IMR-90 (cell line): ENCODE results near the gene MAGI2. TPM values are rescaled to one million over a fixed set of nuclear protein-coding genes. Genes with fewer than 3 reads are reported as not detected.

ENCODE experiments used
- ATAC-seq: fragments of 200-7000 bp; cut with Tn5 transposase; 2 replicates; pipeline ENCODE4 v1.9.1; 2020; ENCODE audit warnings: low read depth, mild to moderate bottlenecking, moderate library complexity
- BruUV-seq: library from RNA; stranded (reverse); fragments of 400-500 nt; replicated peaks from 2 replicates; lab custom pipeline; 2021; lab: Mats Ljungman, UMichigan
- CTCF ChIA-PET: fragments of 300-600 bp; formaldehyde crosslinking; extraction: SDS; loops from one replicate; lab custom pipeline; 2021; ENCODE audit warnings: antibody characterized with exemption; lab: Yijun Ruan, JAX
- POLR2A ChIA-PET: fragments of 300-600 bp; sonication (Branson Sonifier 250); formaldehyde crosslinking; loops from one replicate; lab custom pipeline; 2022; ENCODE audit warnings: antibody characterized with exemption; ENCODE audit not compliant: unreplicated experiment; lab: Charles Lee
- DNase-seq: peaks from one replicate; pipeline ENCODE4 v3.0.0; 2013
- H2AFZ ChIP-seq: replicated peaks from 2 replicates; pipeline ENCODE3; 2013; ENCODE audit warnings: low read length, mild to moderate bottlenecking; ENCODE audit not compliant: poor library complexity
- H2AK5ac ChIP-seq: 2 replicates; pipeline ENCODE4 v1.6.1; 2013; ENCODE audit warnings: low read depth, low read length, inconsistent platforms
- H2AK9ac ChIP-seq: replicated peaks from 2 replicates; pipeline ENCODE3; 2013; ENCODE audit warnings: mild to moderate bottlenecking, low read depth, low read length, moderate library complexity; ENCODE audit not compliant: poor library complexity
- H2BK120ac ChIP-seq: 2 replicates; pipeline ENCODE4 v1.6.1; 2013; ENCODE audit warnings: low read depth, low read length, inconsistent platforms
- H2BK15ac ChIP-seq: 3 replicates; pipeline ENCODE4 v1.6.1; 2013; ENCODE audit warnings: low read depth, low read length, inconsistent platforms
- H2BK20ac ChIP-seq: 2 replicates; pipeline ENCODE4 v1.6.1; 2013; ENCODE audit warnings: low read depth, mild to moderate bottlenecking, inconsistent platforms, low read length, moderate library complexity
- H2BK5ac ChIP-seq: 2 replicates; pipeline ENCODE4 v1.6.1; 2013; ENCODE audit warnings: mild to moderate bottlenecking, low read depth, low read length, inconsistent platforms; ENCODE audit not compliant: poor library complexity, severe bottlenecking
- H3K14ac ChIP-seq: replicated peaks from 2 replicates; pipeline ENCODE4 v1.6.1; 2013; ENCODE audit warnings: low read depth, low read length, inconsistent platforms
- H3K18ac ChIP-seq: 2 replicates; pipeline ENCODE4 v1.6.1; 2013; ENCODE audit warnings: low read depth, low read length, control low read depth
- H3K23ac ChIP-seq: 2 replicates; pipeline ENCODE4 v1.6.1; 2013; ENCODE audit warnings: low read depth, low read length, inconsistent platforms
- H3K27ac ChIP-seq: 2 replicates; pipeline ENCODE4 v1.5.1; 2013; ENCODE audit warnings: mild to moderate bottlenecking, control low read depth, low read length; ENCODE audit not compliant: insufficient read depth
- H3K27me3 ChIP-seq: 2 replicates; pipeline ENCODE4 v1.6.1; 2013; ENCODE audit warnings: low read length; ENCODE audit not compliant: control insufficient read depth, insufficient read depth
- H3K36me3 ChIP-seq: 2 replicates; pipeline ENCODE4 v1.6.1; 2013; ENCODE audit warnings: low read length, mixed read lengths; ENCODE audit not compliant: control insufficient read depth, insufficient read depth
- H3K4ac ChIP-seq: 2 replicates; pipeline ENCODE4 v1.6.1; 2013; ENCODE audit warnings: low read depth, low read length, inconsistent platforms
- H3K4me1 ChIP-seq: 2 replicates; pipeline ENCODE4 v1.6.1; 2013; ENCODE audit warnings: low read length, mixed read lengths; ENCODE audit not compliant: control insufficient read depth, insufficient read depth
- H3K4me2 ChIP-seq: 2 replicates; pipeline ENCODE4 v1.6.1; 2013; ENCODE audit warnings: low read depth, mild to moderate bottlenecking, control low read depth, low read length, moderate library complexity
- H3K4me3 ChIP-seq: 2 replicates; pipeline ENCODE4 v1.5.1; 2013; ENCODE audit warnings: low read depth, mild to moderate bottlenecking, control low read depth, low read length, moderate library complexity; ENCODE audit not compliant: insufficient read depth
- H3K56ac ChIP-seq: 2 replicates; pipeline ENCODE4 v1.6.1; 2013; ENCODE audit warnings: low read length, inconsistent platforms; ENCODE audit not compliant: insufficient read depth; ENCODE audit errors: extremely low read depth
- H3K79me1 ChIP-seq, 2 experiments: 2 replicates each; pipeline ENCODE4 v1.6.1; 2013; ENCODE audit warnings: low read length in 2 of 2, inconsistent platforms in 1 of 2, low read depth in 1 of 2
- H3K9ac ChIP-seq: 2 replicates; pipeline ENCODE4 v1.6.1; 2013; ENCODE audit warnings: low read depth, low read length, control low read depth
- H3K9me1 ChIP-seq: 2 replicates; pipeline ENCODE4 v1.6.1; 2013; ENCODE audit warnings: low read length, inconsistent platforms; ENCODE audit not compliant: insufficient read depth
- H3K9me3 ChIP-seq: 2 replicates; pipeline ENCODE4 v1.6.1; 2013; ENCODE audit warnings: low read length; ENCODE audit not compliant: control insufficient read depth, insufficient read depth
- H4K20me1 ChIP-seq: 2 replicates; pipeline ENCODE4 v1.6.1; 2013; ENCODE audit warnings: low read length, inconsistent platforms; ENCODE audit not compliant: insufficient read depth
- H4K5ac ChIP-seq: 2 replicates; pipeline ENCODE4 v1.6.1; 2013; ENCODE audit warnings: mild to moderate bottlenecking, low read depth, low read length, control low read depth
- H4K8ac ChIP-seq, 2 experiments: 2 replicates each; pipeline ENCODE4 v1.6.1; 2013; ENCODE audit warnings: low read depth in 2 of 2, low read length in 2 of 2, control low read depth in 1 of 2, inconsistent platforms in 1 of 2
- H4K91ac ChIP-seq: 2 replicates; pipeline ENCODE4 v1.6.1; 2013; ENCODE audit warnings: low read depth, low read length, inconsistent platforms; ENCODE audit not compliant: insufficient read depth
- BHLHE40 ChIP-seq: fragments of 150-350 bp; IDR thresholded peaks from 2 replicates; pipeline ENCODE4 v1.6.1; 2016; ENCODE audit warnings: mild to moderate bottlenecking, low read depth, low read length
- CEBPB ChIP-seq: IDR thresholded peaks from 2 replicates; pipeline ENCODE4 v1.6.1; 2012; ENCODE audit warnings: low read depth, low read length, improper control_type of control experiment
- CHD1 ChIP-seq: IDR thresholded peaks from 2 replicates; pipeline ENCODE4 v1.6.1; 2012; ENCODE audit warnings: low read depth, low read length, improper control_type of control experiment
- FOS ChIP-seq: fragments of 150-350 bp; IDR thresholded peaks from 2 replicates; pipeline ENCODE4 v1.6.1; 2016; ENCODE audit warnings: low read depth, low read length
- MAFK ChIP-seq: IDR thresholded peaks from 2 replicates; pipeline ENCODE4 v1.6.1; 2012; ENCODE audit warnings: low read depth, low read length, improper control_type of control experiment
- MAZ ChIP-seq: IDR thresholded peaks from 2 replicates; pipeline ENCODE4 v1.6.1; 2012; ENCODE audit warnings: low read depth, mild to moderate bottlenecking, low read length, improper control_type of control experiment, moderate library complexity, borderline replicate concordance
- MXI1 ChIP-seq: IDR thresholded peaks from 2 replicates; pipeline ENCODE4 v1.6.1; 2012; ENCODE audit warnings: low read depth, mild to moderate bottlenecking, low read length, moderate library complexity, borderline replicate concordance
- NFE2L2 ChIP-seq: fragments of 150-350 bp; IDR thresholded peaks from 2 replicates; pipeline ENCODE4 v1.6.1; 2016; ENCODE audit warnings: low read depth, mild to moderate bottlenecking, low read length
- POLR2A ChIP-seq: IDR thresholded peaks from 2 replicates; pipeline ENCODE4 v1.6.1; 2012; ENCODE audit warnings: mild to moderate bottlenecking, low read depth, low read length
- RCOR1 ChIP-seq: IDR thresholded peaks from 2 replicates; pipeline ENCODE4 v1.6.1; 2012; ENCODE audit warnings: mild to moderate bottlenecking, low read length, improper control_type of control experiment; ENCODE audit not compliant: insufficient replicate concordance
- RFX5 ChIP-seq: IDR thresholded peaks from 2 replicates; pipeline ENCODE4 v1.8.0; 2012; ENCODE audit warnings: low read depth, mild to moderate bottlenecking, low read length, moderate library complexity
- SMC3 ChIP-seq: fragments of 150-350 bp; IDR thresholded peaks from 2 replicates; pipeline ENCODE4 v1.6.1; 2016; ENCODE audit warnings: low read depth, mild to moderate bottlenecking, antibody characterized with exemption, low read length, moderate library complexity
- WGBS, 2 experiments: methylation state at CpG; one replicate each; pipeline versions ENCODE4 v1.1.5 to v1.1.7; 2013; ENCODE audit warnings: missing lambda C conversion rate in 2 of 2; ENCODE audit not compliant: insufficient read length in 1 of 2; ENCODE audit errors: extremely low coverage in 2 of 2; 5-methylcytosine and 5-hydroxymethylcytosine counted together
- dilution Hi-C: fragments of 300-500 bp; cut with HindIII; formaldehyde crosslinking; loops from one replicate; pipeline ENCODE4 v1.14.3; 2018; ENCODE audit warnings: low sequenced_read_pairs; ENCODE audit not compliant: unreplicated experiment
- in situ Hi-C: fragments of 300-500 bp; cut with MboI; formaldehyde crosslinking; loops from 3 replicates; pipeline ENCODE4 v1.14.3; 2019; ENCODE audit warnings: low sequenced_read_pairs, inconsistent platforms, mixed read lengths
- intact Hi-C: fragments of 100-400 bp; cut with micrococcal nuclease; formaldehyde crosslinking; loops from 2 replicates; pipeline ENCODE4 v1.10.0; 2022
- polyA plus RNA-seq, 3 experiments: library from polyadenylated mRNA; depleted of rRNA; stranded (reverse); fragments of >200 nt; gene quantifications; 2 replicates each; pipeline ENCODE4 v1.2.3, GENCODE V29; 2012; ENCODE audit warnings: low replicate concordance in 1 of 3
- total RNA-seq: library from RNA; depleted of rRNA; stranded (reverse); fragments of >200 nt; gene quantifications from 2 replicates; pipeline ENCODE4 v1.2.3, GENCODE V29; 2012
- TF ChIP-seq, protein P1 (sequence below): fragments of 150-350 bp; IDR thresholded peaks from 2 replicates; pipeline ENCODE4 v1.6.1; 2016; ENCODE audit warnings: low read depth, mild to moderate bottlenecking, low read length, moderate library complexity, borderline replicate concordance
- TF ChIP-seq, protein P2 (sequence below): fragments of 150-350 bp; IDR thresholded peaks from 2 replicates; pipeline ENCODE4 v1.6.1; 2017; ENCODE audit warnings: mild to moderate bottlenecking, antibody characterized with exemption, low read length, low read depth
- TF ChIP-seq, protein P3 (sequence below): conservative IDR thresholded peaks from 2 replicates; pipeline ENCODE4 v1.5.1; 2012; ENCODE audit warnings: mild to moderate bottlenecking, low read depth, low read length, improper control_type of control experiment

Gene MAGI2
- total and polyA plus RNA-seq, 2 of the 4 experiments (the other 2 are of a cell fraction) = 2.5 to 17.9 TPM

DNA sequence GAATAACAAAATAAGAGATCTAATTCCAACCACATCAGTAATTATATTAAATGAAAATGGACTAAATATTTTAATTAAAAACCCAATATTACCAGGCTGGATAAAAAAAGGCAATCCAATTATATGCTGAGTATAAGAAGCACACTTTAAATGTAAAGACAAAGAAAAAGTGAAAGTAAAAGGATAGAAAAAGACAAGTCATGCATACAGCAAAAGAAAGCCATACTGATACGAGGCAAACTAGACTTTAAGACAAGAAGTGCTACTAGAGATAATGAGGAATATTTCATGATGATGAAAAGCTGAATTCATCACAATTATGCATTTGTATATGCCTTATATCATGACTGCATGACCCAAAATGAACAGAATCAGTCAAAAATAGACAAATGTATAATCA, 1026.3 kb downstream of the MAGI2 start:
- Histone ChIP-seq H3K14ac (no peak overlapping the region), H4K20me1 (no peaks in the 10 kb centered on the region), H2AFZ (no peak overlapping the region), H2AK9ac (no peak overlapping the region), H3K9me1 (no peaks in the 10 kb centered on the region), H3K9me3 (no peaks in the 10 kb centered on the region), H3K56ac (no peak overlapping the region), H2BK5ac (no peak overlapping the region), H3K4me1 (no peaks in the 10 kb centered on the region), H3K4me3 (no peak overlapping the region), H3K4ac (no peak overlapping the region), H4K91ac (no peak overlapping the region), H2AK5ac (no peak overlapping the region), H2BK15ac (no peak overlapping the region), H3K27ac (no peak overlapping the region), H3K4me2 (peak overlapping the region; percentile 67), H3K23ac (no peak overlapping the region), H3K9ac (no peak overlapping the region), H3K18ac (no peak overlapping the region), H2BK120ac (no peak overlapping the region), H4K5ac (no peak overlapping the region), H2BK20ac (no peak overlapping the region), H4K8ac (no peak overlapping the region), H3K36me3 (no peaks in the 10 kb centered on the region), H3K79me1 (no peaks in the 10 kb centered on the region), H3K27me3 (no peaks in the 10 kb centered on the region)
- in situ Hi-C loops = no loop called here
- TF ChIP-seq RFX5 (no peak), POLR2A (no peak), MXI1 (no peak), MAFK (no peak), CEBPB (no peak), NFE2L2 (no peak), SMC3 (no peak), BHLHE40 (no peak), MAZ (no peak), RCOR1 (no peak), CHD1 (no peak), FOS (no peak)
- TF ChIP-seq, protein P1, sequence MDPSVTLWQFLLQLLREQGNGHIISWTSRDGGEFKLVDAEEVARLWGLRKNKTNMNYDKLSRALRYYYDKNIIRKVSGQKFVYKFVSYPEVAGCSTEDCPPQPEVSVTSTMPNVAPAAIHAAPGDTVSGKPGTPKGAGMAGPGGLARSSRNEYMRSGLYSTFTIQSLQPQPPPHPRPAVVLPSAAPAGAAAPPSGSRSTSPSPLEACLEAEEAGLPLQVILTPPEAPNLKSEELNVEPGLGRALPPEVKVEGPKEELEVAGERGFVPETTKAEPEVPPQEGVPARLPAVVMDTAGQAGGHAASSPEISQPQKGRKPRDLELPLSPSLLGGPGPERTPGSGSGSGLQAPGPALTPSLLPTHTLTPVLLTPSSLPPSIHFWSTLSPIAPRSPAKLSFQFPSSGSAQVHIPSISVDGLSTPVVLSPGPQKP = no peak
- TF ChIP-seq, protein P2, sequence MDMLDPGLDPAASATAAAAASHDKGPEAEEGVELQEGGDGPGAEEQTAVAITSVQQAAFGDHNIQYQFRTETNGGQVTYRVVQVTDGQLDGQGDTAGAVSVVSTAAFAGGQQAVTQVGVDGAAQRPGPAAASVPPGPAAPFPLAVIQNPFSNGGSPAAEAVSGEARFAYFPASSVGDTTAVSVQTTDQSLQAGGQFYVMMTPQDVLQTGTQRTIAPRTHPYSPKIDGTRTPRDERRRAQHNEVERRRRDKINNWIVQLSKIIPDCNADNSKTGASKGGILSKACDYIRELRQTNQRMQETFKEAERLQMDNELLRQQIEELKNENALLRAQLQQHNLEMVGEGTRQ = no peak
- TF ChIP-seq, protein P3, sequence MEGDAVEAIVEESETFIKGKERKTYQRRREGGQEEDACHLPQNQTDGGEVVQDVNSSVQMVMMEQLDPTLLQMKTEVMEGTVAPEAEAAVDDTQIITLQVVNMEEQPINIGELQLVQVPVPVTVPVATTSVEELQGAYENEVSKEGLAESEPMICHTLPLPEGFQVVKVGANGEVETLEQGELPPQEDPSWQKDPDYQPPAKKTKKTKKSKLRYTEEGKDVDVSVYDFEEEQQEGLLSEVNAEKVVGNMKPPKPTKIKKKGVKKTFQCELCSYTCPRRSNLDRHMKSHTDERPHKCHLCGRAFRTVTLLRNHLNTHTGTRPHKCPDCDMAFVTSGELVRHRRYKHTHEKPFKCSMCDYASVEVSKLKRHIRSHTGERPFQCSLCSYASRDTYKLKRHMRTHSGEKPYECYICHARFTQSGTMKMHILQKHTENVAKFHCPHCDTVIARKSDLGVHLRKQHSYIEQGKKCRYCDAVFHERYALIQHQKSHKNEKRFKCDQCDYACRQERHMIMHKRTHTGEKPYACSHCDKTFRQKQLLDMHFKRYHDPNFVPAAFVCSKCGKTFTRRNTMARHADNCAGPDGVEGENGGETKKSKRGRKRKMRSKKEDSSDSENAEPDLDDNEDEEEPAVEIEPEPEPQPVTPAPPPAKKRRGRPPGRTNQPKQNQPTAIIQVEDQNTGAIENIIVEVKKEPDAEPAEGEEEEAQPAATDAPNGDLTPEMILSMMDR = no peak
- no peak for ATAC-seq
- dilution Hi-C loops = no loop called here
- POLR2A ChIA-PET = no interaction called here
- no CpG with 5 or more reads among the region's 1 CpG for WGBS, 2 experiments
- no peak for DNase-seq
- intact Hi-C loops = no loop called here
- BruUV-seq = no TSS peak
- CTCF ChIA-PET = no interaction called here
